Measurements from ENCODE around the gene ZNF207.
"Not testable (repeated sequence)": the region's sequence is repeated elsewhere in the genome, so short reads cannot be mapped to it uniquely, and the experiment has no call there.

The ZNF207 gene

GRCh38 chr17:32385971-32386370 is 36.0 kb downstream of the ZNF207 start:
- TF ChIP-seq CTCF (IDR thresholded peaks at IDR 0.05; ENCODE audit: low read depth, low read length, missing control alignments) = no peak
- DNase-seq (ENCODE audit: low read depth) = no peak
- H3K4me3 ChIP-seq (ENCODE audit: low read depth, low read length) = no peak overlapping the region

- no peak for TF ChIP-seq CTCF (IDR thresholded peaks at IDR 0.05; ENCODE audit: low read depth, low read length, missing control alignments)
- no peak overlapping the region for H3K4me3 ChIP-seq (ENCODE audit: low read depth, low read length)
- DNase-seq (ENCODE audit: low read depth) = no peak
Measured at GRCh38 chr17:32386844-32387243, 36.9 kb downstream of the ZNF207 start.

- not testable (repeated sequence) for H3K4me3 ChIP-seq (ENCODE audit: low read depth, low read length); DNase-seq (ENCODE audit: low read depth)
Measured at GRCh38 chr17:32388128-32388527, 38.2 kb downstream of the ZNF207 start.

- H3K4me3 ChIP-seq (ENCODE audit: low read depth, low read length) = no peak overlapping the region
- no peak for DNase-seq (ENCODE audit: low read depth)
- no peak for TF ChIP-seq CTCF (IDR thresholded peaks at IDR 0.05; ENCODE audit: low read depth, low read length, missing control alignments)
Measured at GRCh38 chr17:32388613-32389459, 38.9 kb downstream of the ZNF207 start.

GRCh38 chr17:32393904-32394303 is 43.9 kb downstream of the ZNF207 start:
- no peak for TF ChIP-seq CTCF (IDR thresholded peaks at IDR 0.05; ENCODE audit: low read depth, low read length, missing control alignments)
- no peak for DNase-seq (ENCODE audit: low read depth)
- no peak overlapping the region for H3K4me3 ChIP-seq (ENCODE audit: low read depth, low read length)

GRCh38 chr17:32396343-32396742 is 46.4 kb downstream of the ZNF207 start:
- H3K4me3 ChIP-seq (ENCODE audit: low read depth, low read length) = no peak overlapping the region
- no peak for DNase-seq (ENCODE audit: low read depth)
- TF ChIP-seq CTCF (IDR thresholded peaks at IDR 0.05; ENCODE audit: low read depth, low read length, missing control alignments) = no peak

GRCh38 chr17:32398946-32399345 is 49.0 kb downstream of the ZNF207 start:
- no peak for TF ChIP-seq CTCF (IDR thresholded peaks at IDR 0.05; ENCODE audit: low read depth, low read length, missing control alignments)
- no peak for DNase-seq (ENCODE audit: low read depth)
- no peak overlapping the region for H3K4me3 ChIP-seq (ENCODE audit: low read depth, low read length)

GRCh38 chr17:32410085-32410484 is 60.1 kb downstream of the ZNF207 start:
- not testable (repeated sequence) for DNase-seq (ENCODE audit: low read depth); H3K4me3 ChIP-seq (ENCODE audit: low read depth, low read length)

All from GM12864 (cell line).